Fibroblast of villous mesenchyme (primary cell): ENCODE results near the gene RNF25. TPM values are rescaled to one million over a fixed set of nuclear protein-coding genes. Genes with fewer than 3 reads are reported as not detected.
A peak's percentile ranks its signal among the peaks of the same experiment; 100 is the strongest.

Source experiments
- DNase-seq: peaks from one replicate; pipeline ENCODE4 v3.0.0-alpha.2; 2010; ENCODE audit warnings: low read depth
- H3K4me3 ChIP-seq: 2 replicates; pipeline ENCODE4 v1.5.1; 2011; ENCODE audit warnings: low read depth, mild to moderate bottlenecking, low read length
- total RNA-seq: library from RNA; depleted of rRNA; stranded (reverse); fragments of >200 nt; gene quantifications from 2 replicates; pipeline ENCODE4 v1.2.3, GENCODE V29; 2012
- TF ChIP-seq, protein P1 (sequence below): IDR thresholded peaks from 2 replicates; pipeline ENCODE4 v1.5.1; 2012; ENCODE audit warnings: low read depth, mild to moderate bottlenecking, low read length; ENCODE audit not compliant: insufficient read depth

The RNF25 gene
- total RNA-seq, 1 donor, result 38.4 TPM

DNA sequence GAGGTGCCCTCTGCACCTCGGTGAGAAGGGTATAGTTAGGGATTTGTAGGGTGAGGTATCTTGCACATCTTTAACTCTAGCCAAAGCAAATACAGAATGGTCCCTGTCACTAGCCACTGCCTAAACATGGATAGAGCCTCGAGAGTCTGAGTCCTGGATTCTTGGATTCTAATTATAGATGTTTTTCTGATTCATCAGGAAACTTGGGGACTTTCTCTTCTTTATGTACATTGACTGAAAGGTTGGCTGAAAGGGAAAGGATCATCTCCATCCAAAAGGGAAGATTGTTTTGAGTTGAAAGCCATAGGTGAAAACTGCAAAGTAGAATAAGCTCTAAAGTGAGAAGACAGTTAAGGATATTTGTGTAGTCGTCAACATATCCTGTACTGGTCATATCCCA, 8.3 kb upstream of the RNF25 start:
- no peak for DNase-seq
- TF ChIP-seq, protein P1, sequence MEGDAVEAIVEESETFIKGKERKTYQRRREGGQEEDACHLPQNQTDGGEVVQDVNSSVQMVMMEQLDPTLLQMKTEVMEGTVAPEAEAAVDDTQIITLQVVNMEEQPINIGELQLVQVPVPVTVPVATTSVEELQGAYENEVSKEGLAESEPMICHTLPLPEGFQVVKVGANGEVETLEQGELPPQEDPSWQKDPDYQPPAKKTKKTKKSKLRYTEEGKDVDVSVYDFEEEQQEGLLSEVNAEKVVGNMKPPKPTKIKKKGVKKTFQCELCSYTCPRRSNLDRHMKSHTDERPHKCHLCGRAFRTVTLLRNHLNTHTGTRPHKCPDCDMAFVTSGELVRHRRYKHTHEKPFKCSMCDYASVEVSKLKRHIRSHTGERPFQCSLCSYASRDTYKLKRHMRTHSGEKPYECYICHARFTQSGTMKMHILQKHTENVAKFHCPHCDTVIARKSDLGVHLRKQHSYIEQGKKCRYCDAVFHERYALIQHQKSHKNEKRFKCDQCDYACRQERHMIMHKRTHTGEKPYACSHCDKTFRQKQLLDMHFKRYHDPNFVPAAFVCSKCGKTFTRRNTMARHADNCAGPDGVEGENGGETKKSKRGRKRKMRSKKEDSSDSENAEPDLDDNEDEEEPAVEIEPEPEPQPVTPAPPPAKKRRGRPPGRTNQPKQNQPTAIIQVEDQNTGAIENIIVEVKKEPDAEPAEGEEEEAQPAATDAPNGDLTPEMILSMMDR, result no peak
- H3K4me3 ChIP-seq, result no peak overlapping the region

DNA sequence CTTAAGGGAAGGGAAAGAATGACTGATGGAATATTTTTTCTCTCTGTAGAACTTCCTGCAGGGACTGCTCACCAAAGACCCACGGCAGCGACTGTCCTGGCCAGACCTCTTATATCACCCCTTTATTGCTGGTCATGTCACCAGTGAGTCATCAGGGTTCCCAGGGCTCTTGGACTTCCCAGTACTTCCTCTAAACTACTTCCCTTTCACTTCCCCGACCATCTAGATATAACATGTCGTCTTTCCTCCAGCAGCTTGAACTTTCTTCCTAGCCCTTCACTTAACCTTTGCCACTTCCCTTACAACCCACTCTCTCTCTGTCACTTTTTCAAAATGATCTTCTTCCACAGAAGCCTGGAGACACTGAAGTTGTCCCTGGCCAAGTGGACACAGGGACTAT, 7.3 kb upstream of the RNF25 start:
- TF ChIP-seq, protein P1, result no peak
- no peak overlapping the region for H3K4me3 ChIP-seq
- peak; percentile 16 for DNase-seq

DNA sequence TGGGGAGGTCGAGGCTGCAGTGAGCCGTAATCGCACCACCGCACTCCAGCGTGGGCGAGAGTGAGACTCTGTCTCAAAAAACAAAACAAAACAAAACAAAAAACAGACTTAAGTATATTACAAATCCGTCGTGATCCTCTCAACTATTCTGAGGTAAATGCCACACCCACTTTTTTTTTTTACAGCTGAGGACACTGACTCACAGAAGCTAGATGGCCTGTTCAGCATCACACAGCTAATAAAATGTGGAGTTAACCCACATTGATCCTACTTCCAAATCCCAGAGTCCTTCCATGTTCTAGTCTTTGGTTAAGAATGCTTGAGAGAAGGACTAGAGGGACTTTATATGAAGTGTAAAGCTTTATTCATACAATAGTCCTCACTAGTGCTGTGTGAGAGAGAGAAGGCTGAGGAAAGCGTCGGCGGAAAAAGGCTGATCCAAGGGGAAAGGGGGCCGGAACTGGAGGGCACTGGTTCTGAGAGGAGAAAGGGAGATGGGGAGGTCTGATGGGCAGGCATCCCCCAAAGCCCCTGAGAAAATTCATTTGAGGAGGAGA, 627 bp downstream of the RNF25 start:
- peak; percentile 78 for DNase-seq
- TF ChIP-seq, protein P1, result no peak
- peak overlapping the region; percentile 86 for H3K4me3 ChIP-seq

DNA sequence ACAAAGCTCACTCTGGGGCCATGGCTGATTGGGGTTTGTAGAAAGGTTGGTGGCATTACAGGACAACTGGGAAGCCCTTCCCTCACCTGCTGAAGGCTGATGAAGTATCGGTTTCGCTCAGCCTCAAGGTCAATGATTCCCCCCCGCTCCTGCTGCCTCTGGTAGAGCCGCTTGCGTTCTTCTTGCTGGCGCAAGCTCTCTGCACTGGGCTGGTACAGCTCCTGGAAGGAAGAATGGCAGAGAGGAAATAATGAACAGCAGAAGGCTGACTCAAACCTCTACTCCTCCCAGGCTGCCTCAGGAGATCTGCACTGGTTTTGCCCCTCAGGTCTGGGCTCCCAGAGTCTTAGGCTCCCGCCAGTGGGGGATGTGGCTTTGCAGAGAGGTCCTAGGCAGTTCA, 7.1 kb downstream of the RNF25 start:
- TF ChIP-seq, protein P1, result no peak
- no peak for DNase-seq
- no peak overlapping the region for H3K4me3 ChIP-seq

DNA sequence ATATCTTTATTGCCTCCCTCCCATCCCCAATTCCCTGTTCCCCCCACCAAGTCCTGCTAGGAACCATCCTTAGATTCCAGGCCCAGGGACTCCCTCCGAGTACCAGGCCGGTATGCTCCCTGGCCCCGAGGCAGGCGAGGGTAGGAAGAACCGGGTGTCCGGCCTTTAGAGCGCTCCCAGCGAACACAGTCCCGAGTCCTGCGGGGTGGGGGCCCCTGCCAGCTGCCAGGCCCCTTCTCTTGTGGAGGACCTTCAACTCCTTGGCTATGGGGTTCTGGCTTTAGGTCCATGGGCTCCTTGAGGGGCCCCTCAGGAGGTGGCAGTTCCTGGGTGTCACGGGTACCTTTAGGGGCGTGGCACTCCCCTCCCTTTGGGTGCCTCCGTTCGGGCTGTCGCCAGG, 7.9 kb downstream of the RNF25 start:
- no peak overlapping the region for H3K4me3 ChIP-seq
- DNase-seq, result no peak
- TF ChIP-seq, protein P1, result no peak

DNA sequence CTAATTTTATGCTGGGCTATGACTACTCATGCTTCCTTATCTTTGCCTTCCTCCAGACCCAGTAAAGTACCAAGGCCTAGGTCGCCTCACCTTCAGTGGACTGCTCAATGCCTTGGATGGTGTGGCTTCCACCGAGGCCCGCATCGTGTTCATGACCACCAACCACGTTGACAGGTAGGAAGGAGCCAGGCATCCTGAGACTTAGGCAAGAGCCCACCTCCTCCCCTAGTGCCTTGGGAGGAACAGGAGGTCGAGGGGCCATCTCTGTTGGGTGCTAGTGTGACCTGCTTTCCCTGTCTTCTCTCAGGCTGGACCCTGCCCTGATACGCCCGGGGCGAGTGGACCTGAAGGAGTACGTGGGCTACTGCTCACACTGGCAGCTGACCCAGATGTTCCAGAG, 9.0 kb downstream of the RNF25 start:
- DNase-seq, result no peak
- TF ChIP-seq, protein P1, result no peak
- H3K4me3 ChIP-seq, result no peak overlapping the region

DNA sequence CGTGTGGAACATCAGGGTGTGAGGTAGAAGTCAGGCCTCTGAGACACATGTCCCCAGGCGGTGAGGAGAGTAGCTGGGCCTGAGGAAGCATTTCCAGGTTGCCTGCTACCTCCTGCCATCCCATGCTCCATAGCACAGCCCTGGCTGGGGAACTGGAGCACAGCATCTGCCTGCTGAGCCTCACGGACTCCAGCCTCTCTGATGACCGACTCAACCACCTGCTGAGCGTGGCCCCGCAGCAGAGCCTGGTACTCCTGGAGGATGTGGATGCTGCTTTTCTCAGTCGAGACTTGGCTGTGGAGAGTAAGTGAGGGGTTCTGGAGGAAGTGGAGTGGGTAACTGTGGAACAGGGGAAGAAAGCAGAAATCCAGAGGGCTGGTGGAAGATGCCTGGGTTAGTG, 9.4 kb downstream of the RNF25 start:
- DNase-seq, result no peak
- TF ChIP-seq, protein P1, result no peak

More for the DNA sequence above, 9.4 kb downstream of the RNF25 start:
- no peak overlapping the region for H3K4me3 ChIP-seq
